Measurements from ENCODE around the gene LIN28A. TPM values are rescaled to one million over a fixed set of nuclear protein-coding genes. Genes with fewer than 3 reads are reported as not detected.
"Not testable (repeated sequence)": the region's sequence is repeated elsewhere in the genome, so short reads cannot be mapped to it uniquely, and the experiment has no call there.

LIN28A gene, protein sequence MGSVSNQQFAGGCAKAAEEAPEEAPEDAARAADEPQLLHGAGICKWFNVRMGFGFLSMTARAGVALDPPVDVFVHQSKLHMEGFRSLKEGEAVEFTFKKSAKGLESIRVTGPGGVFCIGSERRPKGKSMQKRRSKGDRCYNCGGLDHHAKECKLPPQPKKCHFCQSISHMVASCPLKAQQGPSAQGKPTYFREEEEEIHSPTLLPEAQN
- 0.15 TPM for polyA plus RNA-seq (ENCODE audit: insufficient read length)
- long read RNA-seq, donor 1 = 0 reads
- long read RNA-seq, donor 2 = 0 reads
- long read RNA-seq, donor 3 = 0 reads
- long read RNA-seq, donor 4 = 0 reads
- long read RNA-seq, donor 5 = 0 reads
- long read RNA-seq, donor 6 = 0 reads
- long read RNA-seq, donor 7 = 0 reads
- long read RNA-seq, donor 8 = 0 reads

DNA sequence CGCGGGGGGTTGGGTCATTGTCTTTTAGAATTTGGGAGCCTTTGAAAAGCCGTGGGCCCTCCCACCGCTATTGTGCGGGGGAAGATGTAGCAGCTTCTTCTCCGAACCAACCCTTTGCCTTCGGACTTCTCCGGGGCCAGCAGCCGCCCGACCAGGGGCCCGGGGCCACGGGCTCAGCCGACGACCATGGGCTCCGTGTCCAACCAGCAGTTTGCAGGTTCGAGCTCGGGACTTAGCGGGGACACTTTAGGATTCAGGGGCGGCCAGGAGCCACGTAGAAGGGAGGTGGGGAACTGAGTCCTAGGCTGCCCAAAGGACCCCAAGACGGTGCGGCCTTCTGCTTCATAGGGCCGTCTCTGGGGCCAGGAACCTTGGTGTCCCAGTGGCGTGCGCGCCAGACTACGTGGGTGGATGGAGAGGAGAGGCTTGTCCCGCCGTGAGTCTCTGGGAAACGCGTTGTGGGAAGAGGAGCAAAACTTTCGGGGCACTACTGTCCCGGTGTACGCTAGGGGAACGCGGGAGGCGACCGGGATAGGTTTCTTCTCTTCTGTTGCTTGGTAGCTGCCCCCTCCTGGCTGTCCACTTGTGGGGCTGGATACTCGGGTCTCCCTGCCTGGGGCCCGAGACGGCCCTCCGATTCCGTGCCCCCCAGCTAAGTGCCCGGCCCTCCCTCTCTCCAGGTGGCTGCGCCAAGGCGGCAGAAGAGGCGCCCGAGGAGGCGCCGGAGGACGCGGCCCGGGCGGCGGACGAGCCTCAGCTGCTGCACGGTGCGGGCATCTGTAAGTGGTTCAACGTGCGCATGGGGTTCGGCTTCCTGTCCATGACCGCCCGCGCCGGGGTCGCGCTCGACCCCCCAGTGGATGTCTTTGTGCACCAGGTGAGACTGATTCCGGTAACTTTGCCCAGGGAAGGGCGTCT lies at the start of gene LIN28A:
Gene LIN28A, plus strand, starts transcription at position 112 of the 918 bp plus-strand sequence. Its CDS starts 75 bp downstream, at position 187.
- no peak for DNase-seq

DNA sequence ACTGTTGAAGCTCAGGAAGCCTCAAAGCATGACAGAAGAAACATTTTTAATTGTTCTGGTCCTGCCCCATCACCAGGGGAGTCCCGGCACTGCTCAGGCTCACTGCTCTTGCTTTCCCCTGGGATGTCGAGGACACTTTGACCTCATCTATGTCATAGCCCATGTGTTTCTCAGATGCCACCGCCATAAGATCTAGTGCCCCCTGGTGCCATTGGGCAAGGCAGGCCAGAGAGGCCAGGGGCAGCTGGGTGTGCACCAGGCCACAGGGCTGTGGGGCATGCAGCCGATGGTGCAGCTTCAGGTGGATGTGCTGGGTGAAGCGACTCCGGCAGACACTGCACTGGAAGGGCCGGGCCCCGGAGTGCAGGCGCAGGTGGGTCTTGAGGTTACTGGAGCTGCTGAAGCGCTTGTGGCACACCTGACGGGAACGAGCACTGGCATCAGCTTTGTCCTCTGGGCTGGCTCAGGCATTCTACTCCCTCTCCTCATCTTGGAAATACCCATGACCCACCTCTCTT lies 49.0 kb upstream of the LIN28A start:
- no peak for DNase-seq

DNA sequence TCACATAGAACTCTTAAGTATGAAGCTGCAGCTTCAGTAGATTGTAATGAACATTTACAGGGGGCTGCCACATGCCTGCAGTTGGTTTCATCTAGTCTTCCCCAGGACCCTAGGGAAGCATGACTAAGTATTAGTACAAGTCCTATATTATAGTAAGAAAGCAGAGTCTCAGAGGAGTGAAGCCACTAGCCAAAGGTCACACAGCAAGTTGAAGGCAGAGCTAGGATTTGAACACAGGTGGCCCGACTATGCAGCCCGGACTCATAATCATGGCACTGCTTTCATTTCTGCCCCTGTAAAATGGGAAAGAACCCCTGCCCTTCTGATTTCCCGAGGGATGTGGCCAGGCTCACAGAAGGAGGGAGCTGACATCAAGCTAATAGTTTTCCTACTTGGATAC lies 48.3 kb upstream of the LIN28A start:
- no peak for DNase-seq

DNA sequence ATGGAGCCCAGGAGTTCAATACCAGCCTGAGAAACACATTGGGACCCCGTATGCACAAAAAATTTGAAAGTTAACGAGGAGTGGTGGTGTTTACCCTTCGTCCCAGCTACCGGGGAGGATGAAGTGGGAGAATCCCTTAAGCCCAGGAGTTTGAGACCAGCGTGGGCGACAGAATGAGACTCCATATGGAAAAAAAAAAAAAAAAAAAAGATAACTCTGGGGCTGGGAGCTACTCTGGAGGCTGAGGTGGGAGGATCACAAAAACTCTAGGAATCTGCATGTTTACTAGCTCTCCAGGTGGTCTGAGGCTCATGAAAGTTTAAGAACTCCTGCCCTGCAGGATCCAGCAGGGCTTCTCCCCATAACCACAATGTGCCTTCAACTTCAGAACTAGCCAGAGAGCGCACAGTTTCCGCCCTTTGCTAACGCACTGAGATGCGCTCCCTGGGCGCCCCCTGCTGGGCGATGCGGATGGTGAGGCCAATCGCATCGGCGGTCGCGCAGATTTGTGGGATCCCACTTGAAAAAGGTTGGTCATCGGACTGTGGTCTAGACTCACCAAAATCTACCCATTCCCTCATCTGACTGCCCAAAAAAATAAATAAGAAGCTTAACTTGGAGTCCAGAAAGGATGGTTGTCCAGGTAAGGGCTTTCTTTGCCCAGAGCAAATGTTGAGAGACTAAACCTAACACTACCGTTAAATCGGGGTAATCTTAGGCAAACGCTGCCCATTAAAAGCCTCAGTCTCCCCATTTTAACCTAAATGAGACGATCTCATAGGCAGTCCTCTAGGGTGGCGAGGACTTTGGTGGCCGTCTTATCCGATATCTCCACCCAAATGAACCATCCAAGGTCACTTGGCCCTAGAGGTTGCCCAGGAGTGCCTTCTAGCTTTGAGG lies 46.8 kb upstream of the LIN28A start:
- DNase-seq = peak; percentile 71

DNA sequence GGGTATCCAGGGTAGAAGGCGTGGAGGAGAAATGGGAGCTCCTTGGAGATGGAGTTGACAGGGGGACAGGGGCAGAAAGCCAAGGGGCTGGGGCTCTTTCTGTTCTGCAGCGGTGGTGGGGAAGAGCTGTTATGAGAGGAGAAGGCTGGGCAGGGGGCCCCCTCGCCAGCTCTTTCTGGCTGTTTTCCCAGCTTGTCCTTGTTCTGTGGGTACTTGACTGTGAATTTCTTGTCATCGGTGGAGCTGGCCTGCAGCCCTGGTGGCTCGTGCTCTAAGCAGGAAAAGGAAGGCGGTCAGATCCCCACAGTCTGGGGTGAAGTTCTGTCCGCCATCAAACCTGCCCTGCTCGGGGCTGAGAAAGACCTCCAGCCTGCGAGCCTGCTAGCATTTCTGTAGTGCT lies 45.7 kb upstream of the LIN28A start:
- no peak for DNase-seq

DNA sequence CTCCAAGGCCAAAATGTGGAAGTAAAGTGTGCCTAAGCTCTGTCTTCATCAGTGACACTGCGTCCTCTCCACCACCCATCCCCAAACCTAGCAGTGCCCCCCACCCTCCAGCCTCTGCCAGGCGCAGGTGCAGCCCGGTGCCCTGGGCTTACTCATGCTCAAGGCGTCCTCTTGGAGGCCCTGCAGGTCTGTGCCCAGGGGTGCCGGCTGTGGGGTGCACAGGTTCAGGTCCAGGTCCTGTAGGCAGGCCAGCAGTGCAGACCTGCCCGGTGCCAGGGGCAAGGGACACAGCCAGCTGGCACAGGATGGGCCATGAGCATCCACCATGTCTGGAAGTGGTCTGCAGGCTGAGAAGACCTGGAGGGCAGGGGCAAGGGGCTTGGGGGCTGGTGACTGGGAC lies 43.2 kb upstream of the LIN28A start:
- DNase-seq = no peak

DNA sequence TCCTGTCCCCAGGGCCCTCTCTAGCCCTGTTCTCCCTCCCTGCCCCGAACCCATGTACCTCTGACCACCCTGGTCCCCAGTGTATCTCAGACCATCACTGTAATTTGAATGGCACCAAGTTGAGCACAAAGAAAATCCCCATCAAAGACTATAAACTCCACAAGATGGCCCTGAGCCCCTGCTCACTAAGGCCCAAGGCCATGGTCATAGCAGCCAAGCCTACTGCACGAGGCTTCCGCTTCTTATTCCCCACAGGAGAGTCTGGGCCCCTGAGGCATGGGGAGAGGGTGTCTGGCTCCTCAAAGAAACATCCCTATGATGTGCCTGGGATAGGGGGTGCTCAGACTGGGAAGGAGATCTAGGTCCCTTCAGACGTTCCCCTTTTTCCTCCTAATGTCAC lies 42.6 kb upstream of the LIN28A start:
- DNase-seq = no peak

DNA sequence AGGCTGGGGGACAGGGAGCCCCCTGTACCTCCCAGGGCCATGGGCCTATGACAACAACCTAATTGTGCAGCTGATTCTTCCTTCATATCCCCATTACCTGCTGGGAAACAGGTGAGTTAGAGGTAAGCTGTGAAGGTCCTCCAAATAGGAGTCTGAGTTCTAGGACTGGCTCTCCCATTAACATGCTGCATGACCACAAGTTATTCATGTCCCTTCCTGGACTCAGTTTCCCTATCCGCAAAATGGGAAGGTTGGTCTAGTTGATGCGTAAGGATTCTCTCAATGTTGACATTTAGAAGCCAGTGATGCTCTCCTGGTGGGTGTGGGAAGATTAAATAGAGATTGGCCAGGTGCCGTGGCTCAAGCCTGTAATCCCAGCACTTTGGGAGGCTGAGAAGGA lies 42.1 kb upstream of the LIN28A start:
- no peak for DNase-seq

DNA sequence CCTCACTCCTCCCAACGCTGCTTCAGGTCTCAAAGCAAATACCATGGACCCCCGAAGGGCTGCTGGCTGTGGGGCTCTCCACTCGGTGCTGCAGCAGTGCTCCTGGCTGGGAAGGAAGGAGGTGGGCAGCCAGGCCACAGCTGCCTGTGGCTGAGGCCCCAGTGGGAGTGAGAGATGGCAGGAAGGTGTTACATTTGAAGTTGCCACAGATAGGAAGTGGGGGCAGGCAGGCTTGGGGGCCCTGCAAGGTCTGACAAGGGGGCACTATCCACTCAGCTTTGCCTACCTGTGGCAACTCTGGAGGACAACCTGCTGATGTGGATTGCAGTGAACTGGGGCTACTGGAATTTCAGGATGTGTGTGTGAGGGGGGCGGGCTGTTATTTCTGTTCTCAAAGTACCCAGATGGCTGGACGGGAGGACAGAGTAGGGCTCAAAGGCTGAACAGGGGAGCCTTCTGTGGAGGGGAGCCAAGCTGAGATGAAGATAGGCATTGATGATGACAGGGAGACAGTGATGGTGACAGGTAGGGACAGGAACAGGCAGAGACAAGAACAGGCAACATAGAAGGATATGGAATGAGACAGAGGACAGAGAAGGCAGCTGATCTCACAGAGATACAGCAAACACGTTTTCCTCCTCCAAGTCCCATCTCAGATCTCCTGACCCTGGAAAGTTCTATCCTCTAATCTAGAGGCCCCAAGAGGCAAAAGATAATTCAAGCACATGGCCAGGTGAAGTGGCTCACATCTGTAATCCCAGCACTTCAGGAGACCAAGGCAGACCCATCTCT lies 39.8 kb upstream of the LIN28A start:
- DNase-seq = no peak

DNA sequence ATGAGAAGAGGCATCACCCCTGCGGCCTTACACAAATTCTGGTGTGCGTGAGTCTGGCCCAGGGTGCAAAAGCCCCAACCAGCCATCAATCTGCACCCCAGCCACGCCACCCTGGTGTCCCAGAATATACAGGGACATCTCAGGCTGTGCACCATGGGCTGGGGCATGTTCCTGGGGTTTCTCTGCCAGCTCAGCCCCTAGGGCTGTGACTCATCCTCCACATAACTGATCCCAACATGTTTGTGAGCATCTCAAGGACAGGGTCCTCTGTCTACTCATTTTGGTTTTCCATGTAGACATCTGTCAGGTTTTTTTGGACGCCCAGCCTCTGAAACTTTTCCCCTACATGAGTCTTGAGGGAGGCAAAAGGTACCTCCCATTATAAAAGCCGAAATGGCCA lies 38.6 kb upstream of the LIN28A start:
- no peak for DNase-seq

DNA sequence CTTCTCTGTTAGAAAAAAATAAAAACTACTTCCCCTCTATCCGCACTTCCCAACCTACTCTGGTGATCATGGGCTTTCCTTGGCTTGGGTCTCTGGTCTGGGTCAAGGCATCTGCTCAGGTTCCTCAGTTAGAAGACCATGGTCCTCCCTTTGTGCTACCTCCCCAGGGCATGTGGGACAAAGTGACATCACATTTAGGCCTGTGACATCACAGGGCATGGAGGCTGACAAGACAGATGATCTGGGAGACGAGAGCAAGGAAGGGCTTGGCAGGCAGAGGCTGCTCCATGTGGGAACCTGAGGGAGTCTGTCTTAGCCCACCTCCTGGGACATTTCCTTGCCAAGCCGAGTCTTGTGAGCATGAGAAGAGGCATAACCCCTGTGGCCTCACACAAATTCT lies 38.0 kb upstream of the LIN28A start, which contains the start of gene ZNF683:
Gene ZNF683, minus strand, starts transcription at position 140 of the 400 bp plus-strand sequence. CDS start 4,179 bp downstream, outside the sequence.
- DNase-seq = not testable (repeated sequence)

DNA sequence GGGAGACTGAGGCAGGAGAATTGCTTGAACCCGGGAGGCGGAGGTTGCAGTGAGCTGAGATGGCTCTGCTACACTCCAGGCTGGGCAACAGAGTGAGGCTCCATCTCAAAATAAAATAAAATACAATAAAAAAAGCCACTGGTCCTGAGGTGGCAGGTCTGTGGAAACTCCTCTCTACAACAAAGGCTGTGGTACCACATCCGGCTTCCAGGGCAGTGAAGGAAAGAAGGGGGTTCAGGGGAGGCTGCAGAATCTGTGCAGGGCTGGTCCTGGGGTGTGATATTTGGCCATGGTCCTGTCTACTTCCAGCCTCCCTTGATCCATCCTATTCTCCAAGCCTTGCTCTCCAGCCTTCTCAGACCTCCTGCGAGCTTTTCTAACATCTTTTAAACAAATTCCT lies 37.3 kb upstream of the LIN28A start:
- DNase-seq = no peak

DNA sequence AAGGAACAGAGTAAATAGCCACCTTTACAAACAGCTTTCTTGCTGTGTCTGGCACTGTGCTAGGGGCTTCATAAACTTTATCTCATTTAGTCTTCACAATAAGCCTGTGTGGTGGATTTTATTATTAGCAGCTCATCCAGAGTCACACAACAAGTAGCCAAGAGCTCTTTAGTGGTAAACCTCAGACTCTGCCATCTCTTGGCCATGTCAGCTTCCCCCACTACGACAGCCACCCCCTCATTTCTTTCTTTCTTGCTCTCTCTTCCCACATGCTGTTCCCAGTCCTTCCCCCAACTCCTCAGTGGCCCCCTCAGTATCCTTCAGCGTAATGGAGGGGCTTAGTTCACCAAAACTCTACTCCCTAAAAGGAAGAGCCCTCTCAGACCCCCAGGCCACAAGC lies 36.8 kb upstream of the LIN28A start:
- no peak for DNase-seq

DNA sequence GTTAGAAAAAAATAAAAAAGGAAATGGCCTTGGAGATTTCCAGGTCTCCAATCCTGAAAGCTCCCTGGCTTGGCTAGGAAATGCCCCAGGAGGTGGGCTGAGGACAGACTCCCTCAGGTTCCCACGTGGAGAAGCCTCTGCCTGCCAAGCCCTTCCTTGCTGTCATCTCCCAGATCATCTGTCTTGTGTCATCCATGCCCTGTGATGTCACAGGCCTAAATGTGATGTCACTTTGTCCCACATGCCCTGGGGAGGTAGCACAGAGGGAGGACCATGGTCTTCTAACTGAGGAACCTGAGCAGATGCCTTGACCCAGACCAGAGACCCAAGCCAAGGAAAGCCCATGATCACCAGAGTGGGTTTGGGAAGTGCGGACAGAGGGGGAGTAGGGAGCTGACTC lies 36.3 kb upstream of the LIN28A start:
- not testable (repeated sequence) for DNase-seq

DNA sequence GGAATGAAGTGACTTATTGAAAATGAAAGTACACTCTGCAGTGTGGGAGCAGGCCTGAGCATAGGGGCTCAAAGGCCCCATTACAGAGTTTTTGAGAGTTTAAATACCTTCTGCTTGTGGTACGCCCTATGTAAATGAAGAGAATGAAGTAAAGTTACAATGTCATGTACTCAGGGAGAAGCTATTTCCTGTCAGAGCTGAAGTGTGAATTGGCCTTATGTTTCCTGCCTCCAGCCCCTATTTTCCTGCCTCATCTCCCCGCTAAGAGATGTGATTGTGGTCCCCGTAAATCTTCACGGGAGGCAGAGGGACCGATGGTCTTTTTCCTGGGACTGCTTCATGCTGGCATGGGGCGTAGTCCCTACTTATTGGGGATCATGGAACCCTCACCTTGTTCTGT lies 35.5 kb upstream of the LIN28A start:
- no peak for DNase-seq

DNA sequence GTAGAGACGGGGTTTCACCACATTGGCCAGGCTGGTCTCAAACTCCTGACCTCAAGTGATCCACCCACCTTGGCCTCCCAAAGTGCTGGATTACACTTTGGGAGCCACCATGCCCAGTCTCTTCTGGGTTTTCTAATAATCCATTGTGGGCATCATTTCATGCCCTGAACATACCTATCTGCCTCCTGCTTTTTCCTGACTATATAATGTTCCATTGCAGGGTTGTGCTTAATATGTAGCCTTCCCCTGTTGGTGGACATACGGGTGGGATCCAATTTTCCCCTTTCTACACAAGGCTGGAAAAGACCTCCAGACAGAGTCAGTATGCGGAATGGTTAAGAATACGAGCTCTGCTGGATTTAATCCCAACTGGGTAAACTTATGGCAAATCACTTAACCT lies 34.6 kb upstream of the LIN28A start:
- DNase-seq = no peak

DNA sequence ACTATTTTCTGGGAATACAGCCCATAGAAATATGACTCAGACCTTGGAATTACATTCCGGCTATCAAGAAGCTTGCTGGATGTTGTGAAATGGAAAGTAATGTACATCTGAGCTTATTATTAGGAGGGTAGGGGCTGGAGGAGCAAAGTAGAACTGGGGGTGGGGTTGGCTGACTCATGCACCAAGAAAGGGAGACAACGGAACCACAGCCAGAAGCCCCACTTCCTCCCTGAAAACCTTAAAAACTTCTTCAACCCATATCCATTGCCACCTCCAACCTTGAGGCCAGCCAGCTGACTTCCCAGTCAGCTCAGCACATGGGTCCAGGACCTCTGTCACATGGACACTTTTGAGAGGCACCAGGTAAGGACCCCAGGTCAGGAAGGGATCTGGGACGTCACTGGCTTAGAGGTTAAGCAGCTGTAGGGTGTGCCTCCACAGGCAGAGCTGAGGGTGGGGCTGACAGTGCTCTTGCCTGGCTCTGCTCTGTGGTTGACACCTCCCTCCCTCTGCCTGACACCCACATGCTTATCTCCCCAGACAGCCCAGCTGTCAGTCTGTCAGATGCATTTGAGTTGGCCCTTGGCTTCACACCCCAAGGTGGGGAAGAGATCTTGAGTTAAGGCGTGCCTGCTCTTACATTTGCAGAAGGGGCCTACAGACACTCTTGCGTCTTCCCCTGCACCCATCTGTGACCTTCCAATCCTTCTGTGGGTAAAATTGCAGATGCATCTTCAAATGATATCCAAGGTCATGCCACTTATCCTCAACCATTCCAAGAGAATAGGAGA lies 32.3 kb upstream of the LIN28A start:
- DNase-seq = no peak

DNA sequence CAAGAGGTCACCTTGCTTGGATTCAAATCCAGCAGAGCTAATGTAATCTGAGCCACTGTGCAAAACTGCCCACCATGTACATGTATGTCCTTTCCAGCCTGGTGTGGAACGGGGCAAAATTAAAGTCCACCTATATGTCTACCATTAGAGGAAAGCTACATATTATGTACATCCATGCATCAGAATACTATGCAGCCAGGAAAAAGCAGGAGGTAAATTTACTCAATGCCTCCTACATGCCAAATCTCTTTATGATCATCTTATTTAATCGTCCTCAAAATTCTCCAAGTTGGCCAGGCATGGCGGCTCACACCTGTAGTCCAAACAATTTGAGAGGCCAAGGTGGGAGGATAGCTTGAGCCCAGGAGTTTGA lies 31.8 kb upstream of the LIN28A start:
- DNase-seq = no peak

DNA sequence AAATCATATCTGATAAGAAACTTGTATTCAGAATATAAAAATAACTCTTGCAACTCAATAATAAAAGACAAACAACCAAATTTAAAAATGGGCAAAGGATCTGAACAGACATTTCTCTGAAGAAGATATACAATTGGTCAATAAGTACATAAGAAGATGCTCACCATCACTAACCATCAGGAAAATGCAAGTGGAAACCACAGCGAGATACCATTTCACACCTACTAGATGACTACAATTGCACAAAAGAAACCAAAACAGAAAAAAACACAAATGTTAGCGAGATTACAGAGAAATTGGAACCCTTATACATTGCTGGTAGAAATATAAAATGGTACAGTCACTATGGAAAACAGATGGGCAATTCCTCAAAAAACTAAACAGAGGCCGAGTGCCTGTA lies 26.5 kb upstream of the LIN28A start:
- DNase-seq = no peak

DNA sequence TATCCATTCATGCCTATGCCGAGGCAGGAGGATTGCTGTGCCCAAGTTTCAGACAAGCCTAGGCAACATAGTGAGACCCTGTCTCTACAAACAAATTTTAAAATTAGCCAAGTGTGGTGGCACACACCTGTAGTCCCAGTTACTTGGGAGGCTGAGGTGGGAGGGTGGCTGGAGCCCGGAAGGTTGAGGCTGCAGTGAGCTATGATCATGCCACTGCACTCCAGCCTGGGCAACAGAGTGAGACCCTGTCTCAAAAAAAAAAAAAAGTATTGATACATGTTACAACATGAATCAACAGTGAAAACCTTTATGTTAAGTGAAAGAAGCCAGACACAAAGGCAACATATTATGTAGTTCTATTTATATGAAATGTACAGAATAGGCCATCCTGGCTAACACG lies 25.6 kb upstream of the LIN28A start:
- not testable (repeated sequence) for DNase-seq

Measured in left kidney (tissue), 8 donors.